ENCODE data around the gene GPRIN2. TPM values are rescaled to one million over a fixed set of nuclear protein-coding genes. Genes with fewer than 3 reads are reported as not detected.
"Not testable (repeated sequence)": the region's sequence is repeated elsewhere in the genome, so short reads cannot be mapped to it uniquely, and the experiment has no call there.

Gene GPRIN2
- total RNA-seq, 1 donor from 2014 or later = 56.2 TPM

DNA sequence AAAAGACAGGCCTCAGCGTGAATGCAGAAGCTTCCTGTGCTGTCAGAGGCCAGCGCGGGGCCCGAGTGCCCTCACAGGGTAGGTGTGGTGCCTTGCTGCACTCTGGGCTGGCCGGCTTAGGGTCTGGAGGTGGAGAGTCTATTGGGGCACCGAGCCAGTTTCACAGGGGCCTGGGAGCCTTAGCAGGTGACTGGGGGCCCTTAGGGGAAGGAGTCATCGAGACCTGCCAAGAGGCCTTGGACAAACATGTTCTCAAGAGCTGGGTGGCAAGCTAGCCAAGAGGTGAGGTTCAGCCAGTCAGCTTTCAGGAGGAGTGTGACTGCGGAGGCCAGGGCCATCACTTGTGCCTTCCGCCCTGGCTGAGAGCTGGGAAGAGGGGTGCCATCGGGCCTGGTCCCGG is 26.1 kb upstream of the GPRIN2 start:
- H3K27me3 ChIP-seq; DNase-seq; H3K9me3 ChIP-seq; H3K36me3 ChIP-seq; H3K4me3 ChIP-seq; intact Hi-C loops (cut with DNase I); H3K27ac ChIP-seq; H3K4me1 ChIP-seq: not testable (repeated sequence)
- ATAC-seq = peak; percentile 80

DNA sequence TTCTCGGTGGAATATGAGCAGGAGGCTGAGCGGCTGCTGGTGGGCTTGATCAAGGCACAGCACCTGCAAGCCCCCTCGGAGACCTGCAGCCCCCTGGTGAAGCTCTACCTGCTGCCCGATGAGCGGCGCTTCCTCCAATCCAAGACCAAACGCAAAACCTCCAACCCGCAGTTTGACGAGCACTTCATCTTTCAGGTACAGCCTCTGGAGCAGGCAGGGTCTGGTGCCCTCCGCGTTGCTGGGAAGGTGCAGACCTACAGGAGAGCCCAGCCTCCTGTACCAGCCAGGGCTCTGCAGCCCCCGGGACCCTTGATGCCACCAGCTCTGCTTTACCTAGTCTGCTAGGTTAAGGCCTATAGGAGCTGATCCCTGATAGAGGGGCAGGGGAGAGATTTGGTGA is 25.5 kb upstream of the GPRIN2 start:
- H3K4me1 ChIP-seq; H3K9me3 ChIP-seq; H3K4me3 ChIP-seq; ATAC-seq; H3K36me3 ChIP-seq; H3K27me3 ChIP-seq; H3K27ac ChIP-seq; intact Hi-C loops (cut with DNase I): not testable (repeated sequence)
- DNase-seq = peak; percentile 54

DNA sequence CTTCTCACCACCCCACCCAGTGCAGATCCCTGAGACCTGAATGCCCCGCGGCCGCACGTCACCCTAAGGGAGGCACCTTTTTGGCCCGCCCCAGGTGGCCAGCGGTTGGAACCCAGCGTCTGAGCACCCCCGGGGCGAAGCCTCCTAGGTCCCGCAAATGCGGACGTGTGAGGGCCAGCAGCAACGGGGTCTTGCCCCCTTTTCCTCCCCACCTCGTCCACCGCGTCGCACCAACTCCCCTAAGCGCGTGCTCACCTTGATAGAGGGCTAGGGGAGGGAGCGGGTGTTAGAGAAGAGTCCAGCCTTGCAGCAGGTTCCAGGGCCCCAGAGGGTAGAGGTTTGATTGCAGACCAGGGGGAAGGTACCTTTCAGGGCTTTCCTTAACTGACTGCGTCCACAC is 22.9 kb upstream of the GPRIN2 start:
- H3K4me3 ChIP-seq; intact Hi-C loops (cut with DNase I); H3K36me3 ChIP-seq; H3K27ac ChIP-seq; H3K27me3 ChIP-seq; H3K9me3 ChIP-seq; H3K4me1 ChIP-seq: not testable (repeated sequence)
- peak; percentile 57 for DNase-seq
- ATAC-seq = peak; percentile 3

DNA sequence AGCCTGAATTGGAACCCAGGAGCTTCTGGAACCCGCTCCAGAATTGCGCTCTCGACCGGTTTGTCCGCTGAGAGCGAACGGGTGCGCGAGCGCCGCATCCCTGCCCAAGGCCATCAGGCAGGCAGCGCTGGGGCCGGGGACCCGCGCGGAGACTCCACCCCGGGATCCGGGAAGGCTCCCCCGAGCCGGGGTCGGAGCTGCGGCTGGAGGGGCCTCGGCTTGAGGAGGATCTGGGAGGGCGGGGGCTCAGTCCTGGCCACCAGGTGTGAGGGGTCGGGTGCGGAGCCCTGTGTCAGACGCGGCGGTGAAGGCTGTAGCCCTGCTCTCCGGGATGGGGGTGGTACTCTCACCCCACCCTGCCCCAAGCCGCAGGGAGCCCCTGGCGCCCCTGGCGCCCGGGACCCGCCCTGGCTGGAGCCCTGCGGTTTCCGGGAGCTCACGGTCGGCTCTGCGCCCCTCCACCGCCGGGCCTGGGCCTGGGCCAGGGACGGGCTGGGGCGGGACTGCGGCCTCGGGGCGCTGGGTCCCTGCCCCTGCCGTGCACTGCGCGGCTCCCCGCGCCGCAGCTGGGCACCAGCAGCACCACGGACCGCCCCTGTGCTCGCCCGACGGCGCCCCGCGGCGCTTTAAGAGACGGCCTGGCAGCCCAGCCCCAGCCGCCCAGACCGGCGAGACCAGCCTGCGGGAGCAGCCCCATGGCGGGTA is 22.2 kb upstream of the GPRIN2 start, which contains the start of gene SYT15:
SYT15 (plus strand) TSS at position 655 of the 705 bp plus-strand sequence; CDS start at position 696, 41 bp downstream.
- ATAC-seq (peak; percentile 66), DNase-seq (peak; percentile 73)
- H3K9me3 ChIP-seq; H3K36me3 ChIP-seq; H3K4me1 ChIP-seq; intact Hi-C loops (cut with DNase I); H3K27ac ChIP-seq; H3K27me3 ChIP-seq: not testable (repeated sequence)
- peak within 1 kb of the TSS; percentile 40 for H3K4me3 ChIP-seq

DNA sequence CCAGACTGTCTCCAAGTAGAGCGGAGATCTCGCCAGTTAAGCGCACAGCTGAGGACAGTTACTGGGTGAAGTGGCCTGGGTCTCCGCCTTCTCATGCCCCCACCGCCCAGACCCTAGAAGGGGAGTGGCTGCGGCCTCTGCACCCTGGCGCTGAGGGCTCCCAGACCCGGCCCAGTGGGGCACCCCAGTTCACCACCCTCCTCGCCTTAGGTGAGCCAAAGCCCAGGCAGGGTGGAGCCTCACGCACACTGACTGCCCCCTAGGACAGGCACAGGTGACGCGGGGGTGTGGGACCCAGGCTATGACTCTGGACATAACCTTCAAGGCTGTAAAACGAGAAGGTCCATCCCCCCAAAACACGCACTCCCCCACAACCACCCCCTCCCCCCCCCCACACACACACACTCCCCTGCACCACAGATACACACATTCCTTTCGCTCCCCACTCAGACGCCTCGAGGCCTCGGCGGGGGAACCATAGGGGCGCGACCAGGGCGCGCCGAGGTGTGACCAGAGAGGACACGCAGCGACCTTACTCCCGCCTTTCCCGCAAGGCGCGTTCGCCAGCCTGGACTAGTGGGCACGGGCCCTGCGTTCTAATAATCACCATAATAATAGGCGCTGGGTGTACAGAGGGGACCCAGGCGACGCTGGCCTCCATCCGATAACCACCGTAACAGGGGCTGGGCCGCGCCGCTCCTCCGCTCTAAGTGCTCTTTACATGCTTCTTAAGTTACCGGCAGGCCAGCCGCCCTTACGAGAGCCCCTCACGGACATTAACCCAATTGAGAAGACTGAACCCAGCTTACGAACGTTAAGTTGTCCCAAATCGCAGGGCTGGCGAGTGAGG is 21.4 kb upstream of the GPRIN2 start:
- H3K4me3 ChIP-seq = peak overlapping the region; percentile 40
- H3K27me3 ChIP-seq; H3K9me3 ChIP-seq; H3K27ac ChIP-seq; H3K4me1 ChIP-seq; H3K36me3 ChIP-seq; ATAC-seq; intact Hi-C loops (cut with DNase I): not testable (repeated sequence)
- DNase-seq = peak; percentile 64

DNA sequence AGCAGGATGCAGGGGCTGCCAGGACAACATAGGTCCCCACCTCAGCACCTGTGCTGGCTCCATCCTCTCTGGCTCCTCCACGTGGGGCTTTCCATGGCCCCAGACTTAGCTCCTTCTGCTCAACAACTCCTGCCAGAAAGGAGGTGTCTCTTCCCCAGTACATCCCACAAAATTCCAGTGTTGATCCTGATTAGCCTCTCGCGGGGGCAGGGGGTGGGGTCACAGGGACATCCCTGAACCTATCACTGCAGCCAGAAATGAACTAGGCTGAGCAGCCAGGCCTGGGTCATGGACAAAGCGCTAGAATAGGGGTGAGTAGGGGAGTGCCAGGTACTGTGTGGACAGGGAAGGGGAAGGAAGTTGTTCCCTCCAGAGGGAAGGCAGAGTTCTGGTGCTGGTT is 17.4 kb upstream of the GPRIN2 start:
- DNase-seq = peak; percentile 30
- ATAC-seq; H3K27me3 ChIP-seq; H3K4me3 ChIP-seq; H3K27ac ChIP-seq; H3K4me1 ChIP-seq; H3K36me3 ChIP-seq; intact Hi-C loops (cut with DNase I); H3K9me3 ChIP-seq: not testable (repeated sequence)

DNA sequence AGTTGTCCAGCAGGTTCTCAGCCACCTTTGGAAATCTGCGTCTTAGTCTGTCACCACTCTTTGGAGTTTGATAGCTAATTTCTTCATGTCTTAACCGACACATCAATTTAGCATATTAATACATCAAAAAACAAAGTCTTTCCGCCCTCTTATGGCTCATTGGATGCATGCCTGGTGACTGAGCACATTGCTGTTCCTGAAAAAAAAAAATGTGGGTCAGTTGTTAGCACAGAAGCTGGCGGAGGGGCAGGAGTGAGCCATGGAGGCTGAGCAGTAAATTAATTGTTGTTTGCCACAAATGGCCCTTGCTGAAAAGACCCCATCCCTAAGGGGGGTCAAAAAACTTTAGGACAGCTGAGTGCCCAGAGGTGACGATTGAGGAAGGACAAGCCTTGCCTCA is 16.9 kb upstream of the GPRIN2 start:
- H3K36me3 ChIP-seq; intact Hi-C loops (cut with DNase I); H3K4me1 ChIP-seq; H3K4me3 ChIP-seq; H3K9me3 ChIP-seq; H3K27me3 ChIP-seq; ATAC-seq; H3K27ac ChIP-seq: not testable (repeated sequence)
- peak; percentile 21 for DNase-seq

DNA sequence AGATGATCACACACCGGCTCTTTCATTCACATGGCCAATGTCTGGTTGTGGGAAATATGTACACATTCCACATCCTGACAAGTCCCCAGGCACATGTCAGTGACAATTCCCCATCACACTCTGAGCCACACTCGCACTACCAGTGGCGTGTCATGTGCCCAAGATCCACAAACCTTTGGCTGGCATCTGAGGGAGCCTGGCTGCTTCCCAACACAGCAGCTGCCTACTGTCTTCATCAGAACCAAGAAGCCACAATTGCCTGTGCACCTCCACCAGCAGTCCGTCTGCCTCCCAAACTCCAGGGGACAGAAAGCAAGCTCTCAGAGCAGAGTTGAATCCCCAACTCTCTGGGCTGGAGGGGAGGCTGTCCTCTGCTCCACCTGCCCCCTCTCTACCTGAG is 16.3 kb upstream of the GPRIN2 start:
- peak; percentile 60 for DNase-seq
- H3K9me3 ChIP-seq; H3K36me3 ChIP-seq; H3K27me3 ChIP-seq; H3K27ac ChIP-seq; ATAC-seq; intact Hi-C loops (cut with DNase I); H3K4me1 ChIP-seq; H3K4me3 ChIP-seq: not testable (repeated sequence)

DNA sequence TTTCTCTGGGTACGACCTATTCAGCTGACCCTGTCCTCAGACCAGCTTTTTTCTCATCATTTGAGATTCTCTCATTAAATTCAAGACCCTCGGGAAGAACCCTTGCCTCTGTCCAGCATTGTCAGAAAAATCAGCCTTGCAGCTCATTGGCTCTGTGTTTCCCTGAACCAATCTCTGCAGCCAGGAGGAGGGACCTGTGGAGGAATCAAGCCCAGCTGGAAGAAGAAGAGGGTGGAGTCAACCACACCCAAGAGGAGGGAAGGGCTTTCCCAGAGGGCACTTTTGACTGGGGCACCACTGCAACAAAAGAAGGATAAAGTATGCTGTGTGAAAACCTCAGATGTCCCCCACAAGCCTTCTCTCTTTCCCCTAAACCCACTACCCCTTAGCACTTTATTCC is 14.2 kb upstream of the GPRIN2 start:
- intact Hi-C loops (cut with DNase I); DNase-seq; H3K36me3 ChIP-seq; H3K27me3 ChIP-seq; ATAC-seq; H3K9me3 ChIP-seq; H3K27ac ChIP-seq; H3K4me3 ChIP-seq; H3K4me1 ChIP-seq: not testable (repeated sequence)

DNA sequence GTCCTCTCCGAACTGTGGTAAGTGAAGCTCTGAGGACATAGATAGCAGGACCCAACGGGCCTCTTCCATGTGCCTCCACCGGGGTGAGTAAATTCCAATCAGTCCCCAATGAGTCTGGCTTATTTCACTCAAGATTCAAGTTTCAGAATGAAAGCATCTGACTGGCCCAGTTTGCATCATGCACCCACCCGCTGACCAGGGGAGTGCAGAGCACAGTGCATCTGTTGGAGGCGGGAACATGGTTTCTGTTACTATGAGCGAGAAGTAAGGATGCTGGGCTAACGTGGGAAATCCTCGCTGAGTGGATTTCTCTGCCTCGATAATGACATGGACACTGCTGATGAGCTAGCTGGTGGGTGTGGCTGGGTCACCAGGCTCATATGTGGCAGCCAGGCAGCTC is 10.7 kb upstream of the GPRIN2 start:
- DNase-seq = peak; percentile 44
- ATAC-seq; intact Hi-C loops (cut with DNase I); H3K27ac ChIP-seq; H3K4me3 ChIP-seq; H3K27me3 ChIP-seq; H3K36me3 ChIP-seq; H3K4me1 ChIP-seq; H3K9me3 ChIP-seq: not testable (repeated sequence)
